HG03064 (cell line): ENCODE measurements around the gene TBRG4.
"Not testable (repeated sequence)": the region's sequence is repeated elsewhere in the genome, so short reads cannot be mapped to it uniquely, and the experiment has no call there.

Source experiments
- ATAC-seq: cut with Tn5 transposase; IDR thresholded peaks from one replicate; pipeline ENCODE4 v1.9.1; 2021; ENCODE audit warnings: low read depth; ENCODE audit not compliant: unreplicated experiment

TBRG4 gene

GRCh38 chr7:45119550-45119949 is 8.1 kb upstream of the TBRG4 start:
- no peak for ATAC-seq

- no peak for ATAC-seq
Observed at GRCh38 chr7:45118889-45119331, 7.4 kb upstream of the TBRG4 start.

- no peak for ATAC-seq
Observed at GRCh38 chr7:45118292-45118691, 6.8 kb upstream of the TBRG4 start.

- ATAC-seq, result no peak
Observed at GRCh38 chr7:45117582-45117981, 6.1 kb upstream of the TBRG4 start.

- no peak for ATAC-seq
Observed at GRCh38 chr7:45116048-45116447, 4.6 kb upstream of the TBRG4 start.

- ATAC-seq, result no peak
Observed at GRCh38 chr7:45114926-45115325, 3.4 kb upstream of the TBRG4 start.

- ATAC-seq, result not testable (repeated sequence)
Observed at GRCh38 chr7:45114257-45114656, 2.8 kb upstream of the TBRG4 start.

- ATAC-seq, result no peak
Observed at GRCh38 chr7:45112648-45113047, 1.2 kb upstream of the TBRG4 start.

GRCh38 chr7:45108863-45109262 is 2.6 kb downstream of the TBRG4 start:
- no peak for ATAC-seq

GRCh38 chr7:45107356-45107755 is 4.1 kb downstream of the TBRG4 start:
- ATAC-seq, result no peak

GRCh38 chr7:45106820-45107219 is 4.7 kb downstream of the TBRG4 start:
- no peak for ATAC-seq

GRCh38 chr7:45105588-45106188 is 5.8 kb downstream of the TBRG4 start:
- ATAC-seq, result no peak

- ATAC-seq, result no peak
Observed at GRCh38 chr7:45104844-45105587, 6.5 kb downstream of the TBRG4 start.

- ATAC-seq, result no peak
Observed at GRCh38 chr7:45103958-45104843, 7.3 kb downstream of the TBRG4 start.

- no peak for ATAC-seq
Observed at GRCh38 chr7:45102785-45103712, 8.4 kb downstream of the TBRG4 start.

GRCh38 chr7:45101748-45102147 is 9.7 kb downstream of the TBRG4 start:
- no peak for ATAC-seq

- ATAC-seq, result no peak
Observed at GRCh38 chr7:45100761-45101480, 10.6 kb downstream of the TBRG4 start.

GRCh38 chr7:45099891-45100760 is 11.4 kb downstream of the TBRG4 start:
- ATAC-seq, result no peak
